ENCODE data around the gene CFTR. TPM values are rescaled to one million over a fixed set of nuclear protein-coding genes. Genes with fewer than 3 reads are reported as not detected.

The CFTR gene
- total RNA-seq, 2 donors from 2014 or later: 2.0 to 3.5 TPM

DNA sequence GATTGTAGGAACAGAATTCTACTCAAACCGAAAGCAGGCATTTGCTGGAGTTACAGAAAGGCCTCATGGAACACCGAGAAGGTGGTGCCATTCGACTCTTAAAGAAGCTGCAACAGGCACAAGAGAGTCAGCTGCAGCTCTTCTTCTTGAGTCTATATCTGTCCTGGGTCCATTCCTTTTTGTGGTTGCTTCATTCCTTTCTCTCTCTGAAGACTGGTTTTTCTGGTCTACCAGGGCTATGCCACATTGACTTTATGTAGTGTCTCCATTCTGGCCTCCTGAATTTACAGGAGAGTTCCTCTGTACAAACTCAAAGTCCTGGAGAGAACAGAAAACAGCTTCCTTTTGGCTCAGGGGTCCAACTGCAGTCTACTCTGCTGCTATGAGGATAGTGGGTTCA, 132.8 kb downstream of the CFTR start:
- DNase-seq: no peak
- H3K36me3 ChIP-seq (ENCODE audit: control insufficient read depth, insufficient read depth, low read length): no peaks in the 10 kb centered on the region
- no peaks in the 10 kb centered on the region for H3K9me3 ChIP-seq (ENCODE audit: control insufficient read depth, low read length)
- no peak overlapping the region for H3K9ac ChIP-seq (ENCODE audit: extremely low read depth, low read length, poor library complexity, severe bottlenecking)
- Mint-ChIP-seq H3K27me3 (ENCODE audit: insufficient read depth) (no peaks in the 10 kb centered on the region), H3K9me3 (no peaks in the 10 kb centered on the region), H3K4me3 (no peak overlapping the region), H3K27ac (no peak overlapping the region), H3K4me1 (no peaks in the 10 kb centered on the region), H3K36me3 (ENCODE audit: low read depth) (no peaks in the 10 kb centered on the region)
- no peaks in the 10 kb centered on the region for H3K27me3 ChIP-seq (ENCODE audit: control insufficient read depth, insufficient read depth, low read length, poor library complexity, severe bottlenecking)
- H3K4me3 ChIP-seq (ENCODE audit: low read length): no peak overlapping the region
- no peaks in the 10 kb centered on the region for H3K4me1 ChIP-seq (ENCODE audit: control insufficient read depth, insufficient read depth, low read length)
- TF ChIP-seq, protein P1, sequence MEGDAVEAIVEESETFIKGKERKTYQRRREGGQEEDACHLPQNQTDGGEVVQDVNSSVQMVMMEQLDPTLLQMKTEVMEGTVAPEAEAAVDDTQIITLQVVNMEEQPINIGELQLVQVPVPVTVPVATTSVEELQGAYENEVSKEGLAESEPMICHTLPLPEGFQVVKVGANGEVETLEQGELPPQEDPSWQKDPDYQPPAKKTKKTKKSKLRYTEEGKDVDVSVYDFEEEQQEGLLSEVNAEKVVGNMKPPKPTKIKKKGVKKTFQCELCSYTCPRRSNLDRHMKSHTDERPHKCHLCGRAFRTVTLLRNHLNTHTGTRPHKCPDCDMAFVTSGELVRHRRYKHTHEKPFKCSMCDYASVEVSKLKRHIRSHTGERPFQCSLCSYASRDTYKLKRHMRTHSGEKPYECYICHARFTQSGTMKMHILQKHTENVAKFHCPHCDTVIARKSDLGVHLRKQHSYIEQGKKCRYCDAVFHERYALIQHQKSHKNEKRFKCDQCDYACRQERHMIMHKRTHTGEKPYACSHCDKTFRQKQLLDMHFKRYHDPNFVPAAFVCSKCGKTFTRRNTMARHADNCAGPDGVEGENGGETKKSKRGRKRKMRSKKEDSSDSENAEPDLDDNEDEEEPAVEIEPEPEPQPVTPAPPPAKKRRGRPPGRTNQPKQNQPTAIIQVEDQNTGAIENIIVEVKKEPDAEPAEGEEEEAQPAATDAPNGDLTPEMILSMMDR (conservative IDR thresholded peaks at IDR 0.05): no peak
- H3K27ac ChIP-seq (ENCODE audit: low read depth, low read length): no peak overlapping the region
- WGBS, 2 experiments (ENCODE audit: insufficient coverage in 1 of 2, insufficient read length in 1 of 2): 88 to 92% methylated on average over 3 of the region's 3 CpGs

GRCh38 chr7:117616694-117617093, 136.9 kb downstream of the CFTR start:
- Histone ChIP-seq H3K9ac (ENCODE audit: extremely low read depth, low read length, poor library complexity, severe bottlenecking) (no peak overlapping the region), H3K36me3 (ENCODE audit: control insufficient read depth, insufficient read depth, low read length) (no peaks in the 10 kb centered on the region), H3K4me1 (ENCODE audit: control insufficient read depth, insufficient read depth, low read length) (peaks cover 2% of the 10 kb centered on the region), H3K4me3 (ENCODE audit: low read length) (no peak overlapping the region), H3K27ac (ENCODE audit: low read depth, low read length) (no peak overlapping the region), H3K9me3 (ENCODE audit: control insufficient read depth, low read length) (no peaks in the 10 kb centered on the region), H3K27me3 (ENCODE audit: control insufficient read depth, insufficient read depth, low read length, poor library complexity, severe bottlenecking) (no peaks in the 10 kb centered on the region)
- no peaks in the 10 kb centered on the region for H3K9me3 Mint-ChIP-seq
- TF ChIP-seq, protein P1 (conservative IDR thresholded peaks at IDR 0.05): no peak
- H3K36me3 Mint-ChIP-seq (ENCODE audit: low read depth): no peaks in the 10 kb centered on the region
- 90% methylated on average over 1 of the region's 1 CpG; no CpG with 5 or more reads in 1 of the 2 experiments for WGBS, 2 experiments (ENCODE audit: insufficient coverage in 1 of 2, insufficient read length in 1 of 2)
- no peak for DNase-seq
- H3K27me3 Mint-ChIP-seq (ENCODE audit: insufficient read depth): no peaks in the 10 kb centered on the region
- H3K4me1 Mint-ChIP-seq: peaks cover 4% of the 10 kb centered on the region
- H3K4me3 Mint-ChIP-seq: no peak overlapping the region
- H3K27ac Mint-ChIP-seq: no peak overlapping the region

- no peak overlapping the region for H3K27ac Mint-ChIP-seq
Observed at GRCh38 chr7:117619681-117620080, 139.9 kb downstream of the CFTR start.

More at GRCh38 chr7:117619681-117620080, 139.9 kb downstream of the CFTR start:
- TF ChIP-seq, protein P1 (conservative IDR thresholded peaks at IDR 0.05): no peak
- peaks cover 2% of the 10 kb centered on the region for H3K4me1 ChIP-seq (ENCODE audit: control insufficient read depth, insufficient read depth, low read length)
- no peak overlapping the region for H3K4me3 ChIP-seq (ENCODE audit: low read length)
- H3K27me3 ChIP-seq (ENCODE audit: control insufficient read depth, insufficient read depth, low read length, poor library complexity, severe bottlenecking): no peaks in the 10 kb centered on the region
- H3K27ac ChIP-seq (ENCODE audit: low read depth, low read length): no peak overlapping the region
- DNase-seq: no peak
- Mint-ChIP-seq H3K27me3 (ENCODE audit: insufficient read depth) (no peaks in the 10 kb centered on the region), H3K4me3 (no peak overlapping the region), H3K9me3 (no peaks in the 10 kb centered on the region), H3K36me3 (ENCODE audit: low read depth) (no peaks in the 10 kb centered on the region), H3K4me1 (peaks cover 4% of the 10 kb centered on the region)
- no peak overlapping the region for H3K9ac ChIP-seq (ENCODE audit: extremely low read depth, low read length, poor library complexity, severe bottlenecking)
- no peaks in the 10 kb centered on the region for H3K9me3 ChIP-seq (ENCODE audit: control insufficient read depth, low read length)
- no peaks in the 10 kb centered on the region for H3K36me3 ChIP-seq (ENCODE audit: control insufficient read depth, insufficient read depth, low read length)
